ENCODE results near the gene CPTP. TPM values are rescaled to one million over a fixed set of nuclear protein-coding genes. Genes with fewer than 3 reads are reported as not detected.

CPTP gene
- total and polyA plus RNA-seq, 11 donors, result 50.7 to 226 (median 72.4) TPM

- ATAC-seq (no peak), DNase-seq (no peak)
- Histone ChIP-seq H3K4me1 (peaks cover 3 to 73% (median 54%) of the 10 kb centered on the region in 12 donors), H3K4me3 (peak overlapping the region; percentile 54 to 93 (median 78)), H3K36me3 (peaks cover 0 to 12% (median 0%) of the 10 kb centered on the region in 9 donors), H3K27ac (peak overlapping the region; percentile 42 to 87 (median 80)), H3K9me3 (no peaks in the 10 kb centered on the region), H3K27me3 (peaks cover 0 to 13% (median 6%) of the 10 kb centered on the region in 9 donors)
- intact Hi-C loops (cut with DNase I), result loop anchor here in 2 of 10 donors (2.0 kb wide), 2 partner anchors 24 to 40 kb away; partner anchors contain the start of genes CPTP (in 1 of the 2), INTS11 (in 1 of the 2) and PUSL1 (in 1 of the 2)
- WGBS, 4 donors, result 0 to 1% (median 1%) methylated on average over 9 to 109 of the region's 109 CpGs
- no peak for TF ChIP-seq CTCF (IDR thresholded peaks at IDR 0.05)
- TF ChIP-seq POLR2A (IDR thresholded peaks at IDR 0.05), result no peak
Observed at GRCh38 chr1:1348420-1349255, 24.0 kb downstream of the CPTP start.

GRCh38 chr1:1349256-1350012, 24.8 kb downstream of the CPTP start, which contains the start of gene DVL1:
DVL1 (minus strand) TSS chr1:1349418; CDS start chr1:1349065, 353 bp downstream.
- peaks cover 3 to 73% (median 62%) of the 10 kb centered on the region in 12 donors for H3K4me1 ChIP-seq
- peak within 1 kb of the TSS; percentile 56 to 98 (median 82) for H3K4me3 ChIP-seq
- no peaks in the 10 kb centered on the region for H3K9me3 ChIP-seq
- peaks cover 0 to 19% (median 0%) of the 10 kb centered on the region in 9 donors for H3K36me3 ChIP-seq
- DNase-seq, result peak; percentile 67 to 86 (median 71)
- H3K27me3 ChIP-seq, result peaks cover 0 to 21% (median 11%) of the 10 kb centered on the region in 9 donors
- peak in 3 of 4 donors; percentile 11 to 52 (median 37) for ATAC-seq
- intact Hi-C loops (cut with DNase I), result loop anchor here in 2 of 10 donors (2.0 kb wide), 2 partner anchors 25 to 41 kb away; partner anchors contain the start of genes CPTP (in 1 of the 2), INTS11 (in 1 of the 2) and PUSL1 (in 1 of the 2)
- 0 to 1% methylated on average over 121 to 122 of the region's 122 CpGs; no CpG with 5 or more reads in 2 of the 4 donors for WGBS, 4 donors
- TF ChIP-seq CTCF (IDR thresholded peaks at IDR 0.05) (peak; percentile 23 to 65 (median 44)), POLR2A (IDR thresholded peaks at IDR 0.05) (peak in 1 of 2 donors; percentile 73)
- H3K27ac ChIP-seq, result peak within 1 kb of the TSS; percentile 79 to 94 (median 87)

GRCh38 chr1:1351511-1352427, 27.2 kb downstream of the CPTP start:
- H3K27ac ChIP-seq, result peak overlapping the region in 11 of 12 donors; percentile 9 to 79 (median 49)
- ATAC-seq (peak; percentile 14 to 35 (median 20)), DNase-seq (peak in 4 of 5 donors; percentile 64 to 86 (median 70))
- peaks cover 3 to 73% (median 47%) of the 10 kb centered on the region in 12 donors for H3K4me1 ChIP-seq
- 51 to 68% (median 55%) methylated on average over 25 to 29 of the region's 29 CpGs for WGBS, 4 donors
- TF ChIP-seq CTCF (IDR thresholded peaks at IDR 0.05) (no peak), POLR2A (IDR thresholded peaks at IDR 0.05) (no peak)
- H3K4me3 ChIP-seq, result peak overlapping the region in 3 of 12 donors; percentile 19 to 32 (median 23)
- H3K36me3 ChIP-seq, result peaks cover 0 to 24% (median 0%) of the 10 kb centered on the region in 9 donors
- peaks cover under 1 to 42% (median 17%) of the 10 kb centered on the region in 9 donors for H3K27me3 ChIP-seq
- no peaks in the 10 kb centered on the region for H3K9me3 ChIP-seq
- intact Hi-C loops (cut with DNase I), result no loop called here

All from heart left ventricle (tissue), 16 donors.